ENCODE measurements around the gene SP3. TPM values are rescaled to one million over a fixed set of nuclear protein-coding genes. Genes with fewer than 3 reads are reported as not detected.
A peak's percentile ranks its signal among the peaks of the same experiment; 100 is the strongest.

The SP3 gene
- total RNA-seq, 2 experiments from 2014 or later, result 115 to 150 TPM

DNA sequence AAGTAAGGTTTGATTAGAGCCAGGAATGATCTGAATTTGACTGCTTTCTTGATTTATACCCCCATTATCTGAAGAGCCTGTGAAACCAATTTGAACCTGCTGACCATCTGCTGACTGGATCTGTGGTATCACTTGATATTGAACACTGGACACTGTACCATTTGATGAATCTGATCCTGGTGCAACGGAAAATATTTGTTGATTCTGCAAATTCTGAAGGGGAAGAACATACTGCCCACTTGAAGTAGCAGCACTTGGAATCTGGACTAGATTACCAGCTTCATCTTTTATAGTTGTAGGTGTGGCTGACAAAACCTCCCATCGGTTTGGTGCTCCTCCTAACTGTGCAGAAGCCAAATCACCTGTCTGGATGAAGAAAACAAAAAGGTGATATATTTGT lies 9.3 kb downstream of the SP3 start:
- no peak for DNase-seq (ENCODE audit: low spot score)
- H3K4me3 ChIP-seq (ENCODE audit: low read depth, low read length, poor library complexity, severe bottlenecking), result no peak overlapping the region
- H3K36me3 ChIP-seq (ENCODE audit: insufficient read depth, low read length), result peaks cover 100% of the 10 kb centered on the region
- intact Hi-C loops (cut with micrococcal nuclease; ENCODE audit: unreplicated experiment), result no loop called here
- no peaks in the 10 kb centered on the region for H3K9me2 ChIP-seq (ENCODE audit: insufficient read depth, low read length)
- peaks cover 60% of the 10 kb centered on the region for H3K4me1 ChIP-seq (ENCODE audit: insufficient read depth, low read length, poor library complexity, severe bottlenecking)
- ChIA-PET POLR2A (no interaction called here), CTCF (ENCODE audit: unreplicated experiment) (no interaction called here)
- no peak overlapping the region for H3K4me2 ChIP-seq (ENCODE audit: low read length)
- H3K79me2 ChIP-seq (ENCODE audit: insufficient read depth, low read depth, low read length), result peaks cover 100% of the 10 kb centered on the region
- TF ChIP-seq, protein P1, sequence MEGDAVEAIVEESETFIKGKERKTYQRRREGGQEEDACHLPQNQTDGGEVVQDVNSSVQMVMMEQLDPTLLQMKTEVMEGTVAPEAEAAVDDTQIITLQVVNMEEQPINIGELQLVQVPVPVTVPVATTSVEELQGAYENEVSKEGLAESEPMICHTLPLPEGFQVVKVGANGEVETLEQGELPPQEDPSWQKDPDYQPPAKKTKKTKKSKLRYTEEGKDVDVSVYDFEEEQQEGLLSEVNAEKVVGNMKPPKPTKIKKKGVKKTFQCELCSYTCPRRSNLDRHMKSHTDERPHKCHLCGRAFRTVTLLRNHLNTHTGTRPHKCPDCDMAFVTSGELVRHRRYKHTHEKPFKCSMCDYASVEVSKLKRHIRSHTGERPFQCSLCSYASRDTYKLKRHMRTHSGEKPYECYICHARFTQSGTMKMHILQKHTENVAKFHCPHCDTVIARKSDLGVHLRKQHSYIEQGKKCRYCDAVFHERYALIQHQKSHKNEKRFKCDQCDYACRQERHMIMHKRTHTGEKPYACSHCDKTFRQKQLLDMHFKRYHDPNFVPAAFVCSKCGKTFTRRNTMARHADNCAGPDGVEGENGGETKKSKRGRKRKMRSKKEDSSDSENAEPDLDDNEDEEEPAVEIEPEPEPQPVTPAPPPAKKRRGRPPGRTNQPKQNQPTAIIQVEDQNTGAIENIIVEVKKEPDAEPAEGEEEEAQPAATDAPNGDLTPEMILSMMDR (conservative IDR thresholded peaks at IDR 0.05; ENCODE audit: low read length), result no peak
- no peak for TF ChIP-seq EZH2phosphoT487 (IDR thresholded peaks at IDR 0.05; ENCODE audit: borderline replicate concordance, low read depth, low read length)
- H3K27ac ChIP-seq (ENCODE audit: low read depth, low read length, poor library complexity, severe bottlenecking), result no peak overlapping the region
- H4K20me1 ChIP-seq (ENCODE audit: insufficient read depth, low read length), result peaks cover 63% of the 10 kb centered on the region
- H2AFZ ChIP-seq (ENCODE audit: low read length), result no peak overlapping the region
- BruUV-seq (replicated peaks), result no TSS peak
- peaks cover 18% of the 10 kb centered on the region; the same call in 1 of the 2 replicates for H3K9me3 ChIP-seq (ENCODE audit: low read length)

GRCh38 chr2:173955004-173955403 lies 10.2 kb downstream of the SP3 start:
- DNase-seq (ENCODE audit: low spot score), result no peak
- POLR2A ChIA-PET, result no interaction called here

GRCh38 chr2:173953047-173953424 lies 12.1 kb downstream of the SP3 start:
- H3K9me3 ChIP-seq (ENCODE audit: low read length), result peaks cover 12% of the 10 kb centered on the region; the same call in 1 of the 2 replicates
- peaks cover 42% of the 10 kb centered on the region for H3K4me1 ChIP-seq (ENCODE audit: insufficient read depth, low read length, poor library complexity, severe bottlenecking)
- H3K4me2 ChIP-seq (ENCODE audit: low read length), result no peak overlapping the region; the same call in 1 of the 2 replicates
- H4K20me1 ChIP-seq (ENCODE audit: insufficient read depth, low read length), result peaks cover 66% of the 10 kb centered on the region
- no TSS peak for BruUV-seq (replicated peaks)
- H3K4me3 ChIP-seq (ENCODE audit: low read depth, low read length, poor library complexity, severe bottlenecking), result no peak overlapping the region
- DNase-seq (ENCODE audit: low spot score), result no peak
- ChIA-PET CTCF (ENCODE audit: unreplicated experiment) (no interaction called here), POLR2A (no interaction called here)
- peaks cover 100% of the 10 kb centered on the region for H3K79me2 ChIP-seq (ENCODE audit: insufficient read depth, low read depth, low read length)
- no peak overlapping the region for H2AFZ ChIP-seq (ENCODE audit: low read length)
- intact Hi-C loops (cut with micrococcal nuclease; ENCODE audit: unreplicated experiment), result no loop called here
- no peak for TF ChIP-seq EZH2phosphoT487 (IDR thresholded peaks at IDR 0.05; ENCODE audit: borderline replicate concordance, low read depth, low read length)
- TF ChIP-seq, protein P1 (conservative IDR thresholded peaks at IDR 0.05; ENCODE audit: low read length), result no peak
- peaks cover 100% of the 10 kb centered on the region for H3K36me3 ChIP-seq (ENCODE audit: insufficient read depth, low read length)
- no peak overlapping the region for H3K27ac ChIP-seq (ENCODE audit: low read depth, low read length, poor library complexity, severe bottlenecking)
- no peaks in the 10 kb centered on the region for H3K9me2 ChIP-seq (ENCODE audit: insufficient read depth, low read length)

More at GRCh38 chr2:173955004-173955403, 10.2 kb downstream of the SP3 start:
- Histone ChIP-seq H4K20me1 (ENCODE audit: insufficient read depth, low read length) (peaks cover 68% of the 10 kb centered on the region), H3K4me3 (ENCODE audit: low read depth, low read length, poor library complexity, severe bottlenecking) (no peak overlapping the region), H3K4me2 (ENCODE audit: low read length) (no peak overlapping the region), H2AFZ (ENCODE audit: low read length) (no peak overlapping the region), H3K36me3 (ENCODE audit: insufficient read depth, low read length) (peaks cover 100% of the 10 kb centered on the region), H3K9me3 (ENCODE audit: low read length) (peaks cover 12% of the 10 kb centered on the region; the same call in 1 of the 2 replicates), H3K4me1 (ENCODE audit: insufficient read depth, low read length, poor library complexity, severe bottlenecking) (peaks cover 57% of the 10 kb centered on the region), H3K9me2 (ENCODE audit: insufficient read depth, low read length) (no peaks in the 10 kb centered on the region), H3K79me2 (ENCODE audit: insufficient read depth, low read depth, low read length) (peaks cover 100% of the 10 kb centered on the region), H3K27ac (ENCODE audit: low read depth, low read length, poor library complexity, severe bottlenecking) (no peak overlapping the region)
- BruUV-seq (replicated peaks), result no TSS peak
- TF ChIP-seq, protein P1 (conservative IDR thresholded peaks at IDR 0.05; ENCODE audit: low read length), result peak; percentile 64
- no peak for TF ChIP-seq EZH2phosphoT487 (IDR thresholded peaks at IDR 0.05; ENCODE audit: borderline replicate concordance, low read depth, low read length)
- intact Hi-C loops (cut with micrococcal nuclease; ENCODE audit: unreplicated experiment), result no loop called here
- CTCF ChIA-PET (ENCODE audit: unreplicated experiment), result no interaction called here
